GM12873 (cell line): ENCODE data around the gene ANKRD33B.

Source experiments
- TF ChIP-seq, protein P1 (sequence below): IDR thresholded peaks from 2 replicates; pipeline ENCODE4 v1.5.1; 2012; ENCODE audit warnings: low read depth, mild to moderate bottlenecking, moderate library complexity, low read length, control low read depth; ENCODE audit not compliant: insufficient read depth; ENCODE audit errors: missing control alignments

The ANKRD33B gene

DNA sequence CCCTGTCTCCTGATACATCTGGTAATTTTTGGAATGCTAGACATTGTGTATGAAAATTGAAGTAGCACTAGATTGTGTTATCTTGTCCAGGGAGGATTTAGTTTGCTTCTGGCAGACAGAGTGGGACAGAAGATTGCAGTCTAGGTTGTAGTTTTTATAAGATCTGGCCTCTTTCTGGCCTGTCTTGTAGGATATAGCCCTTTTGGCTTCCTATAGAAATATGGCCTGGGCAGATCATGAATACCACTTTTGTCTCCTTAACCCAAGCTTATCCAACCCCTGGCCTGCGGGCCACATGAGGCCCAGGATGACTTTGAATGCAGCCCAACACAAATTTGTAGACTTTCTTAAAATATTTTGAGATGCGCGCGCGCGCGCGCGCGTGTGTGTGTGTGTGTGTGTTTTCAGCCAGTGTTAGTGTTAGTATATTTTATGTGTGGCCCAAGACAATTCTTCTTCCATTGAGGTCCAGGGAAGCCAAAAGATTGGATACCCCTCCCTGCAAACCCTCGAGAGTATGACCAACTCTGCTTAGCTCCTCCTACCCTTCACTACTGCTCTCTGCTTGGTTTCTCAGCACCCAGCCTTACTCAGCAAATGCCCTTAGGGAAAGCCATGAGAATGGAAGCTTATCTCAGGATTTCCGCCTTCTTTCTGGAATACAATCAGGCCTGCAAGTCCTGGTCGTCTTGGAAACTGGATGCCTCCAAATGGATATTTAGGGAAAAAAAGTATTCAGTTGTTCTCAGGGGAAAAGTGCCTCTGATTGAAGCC lies 26.5 kb downstream of the ANKRD33B start:
- TF ChIP-seq, protein P1, sequence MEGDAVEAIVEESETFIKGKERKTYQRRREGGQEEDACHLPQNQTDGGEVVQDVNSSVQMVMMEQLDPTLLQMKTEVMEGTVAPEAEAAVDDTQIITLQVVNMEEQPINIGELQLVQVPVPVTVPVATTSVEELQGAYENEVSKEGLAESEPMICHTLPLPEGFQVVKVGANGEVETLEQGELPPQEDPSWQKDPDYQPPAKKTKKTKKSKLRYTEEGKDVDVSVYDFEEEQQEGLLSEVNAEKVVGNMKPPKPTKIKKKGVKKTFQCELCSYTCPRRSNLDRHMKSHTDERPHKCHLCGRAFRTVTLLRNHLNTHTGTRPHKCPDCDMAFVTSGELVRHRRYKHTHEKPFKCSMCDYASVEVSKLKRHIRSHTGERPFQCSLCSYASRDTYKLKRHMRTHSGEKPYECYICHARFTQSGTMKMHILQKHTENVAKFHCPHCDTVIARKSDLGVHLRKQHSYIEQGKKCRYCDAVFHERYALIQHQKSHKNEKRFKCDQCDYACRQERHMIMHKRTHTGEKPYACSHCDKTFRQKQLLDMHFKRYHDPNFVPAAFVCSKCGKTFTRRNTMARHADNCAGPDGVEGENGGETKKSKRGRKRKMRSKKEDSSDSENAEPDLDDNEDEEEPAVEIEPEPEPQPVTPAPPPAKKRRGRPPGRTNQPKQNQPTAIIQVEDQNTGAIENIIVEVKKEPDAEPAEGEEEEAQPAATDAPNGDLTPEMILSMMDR, result no peak

DNA sequence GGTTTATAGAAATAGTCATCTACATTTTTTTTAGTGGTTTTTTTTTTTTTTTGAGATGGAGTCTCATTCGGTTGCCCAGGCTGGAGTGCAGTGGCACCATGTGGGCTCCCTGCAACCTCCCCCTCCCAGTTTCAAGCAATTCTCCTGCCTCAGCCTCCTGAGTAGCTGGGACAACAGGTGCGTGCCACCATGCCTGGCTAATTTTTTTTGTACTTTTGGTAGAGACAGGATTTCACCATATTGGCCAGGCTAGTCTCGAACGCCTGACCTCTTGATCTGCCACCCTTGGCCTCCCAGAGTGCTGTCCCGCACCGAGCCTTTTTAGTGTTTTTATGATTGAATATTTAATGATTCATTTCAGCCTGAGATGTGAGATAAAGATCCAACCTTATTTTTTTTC lies 27.3 kb downstream of the ANKRD33B start:
- TF ChIP-seq, protein P1, result no peak

DNA sequence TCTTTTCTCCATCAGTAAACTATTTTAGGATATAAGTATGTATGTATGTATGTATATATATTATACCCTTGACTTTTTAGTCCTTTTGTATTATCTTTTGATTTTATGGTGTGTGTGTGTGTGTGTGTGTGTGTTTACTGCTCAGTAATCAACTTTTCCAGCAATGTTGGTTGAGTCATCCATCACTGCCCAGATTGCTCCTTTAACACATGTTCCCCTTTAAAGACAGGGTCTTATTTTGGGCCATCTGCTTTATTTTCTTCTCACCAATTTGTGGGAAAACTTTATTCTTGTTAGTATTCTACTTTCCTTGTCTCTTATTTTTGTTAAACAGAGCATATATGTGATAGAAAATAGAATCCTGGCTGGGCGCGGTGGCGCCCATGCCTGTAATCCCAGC lies 28.1 kb downstream of the ANKRD33B start:
- TF ChIP-seq, protein P1, result no peak

DNA sequence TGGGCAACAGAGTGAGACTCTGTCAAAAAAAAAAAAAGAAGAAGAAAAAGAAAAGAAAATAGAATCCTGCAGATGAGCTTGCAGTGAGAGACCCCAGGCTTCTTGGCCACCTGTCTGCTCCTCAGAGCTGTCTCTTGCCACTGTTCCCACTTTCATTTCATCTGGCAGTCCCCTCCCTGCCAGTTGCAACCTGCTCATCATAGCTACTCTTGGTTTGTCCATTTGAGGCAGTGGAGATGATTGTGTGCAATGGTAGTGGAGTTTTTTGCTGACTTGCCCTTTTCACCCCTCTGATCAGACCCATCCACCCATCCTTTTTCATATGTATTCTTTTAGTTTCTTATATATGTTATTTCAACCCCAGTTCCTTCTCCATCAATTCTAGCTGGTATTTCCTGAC lies 28.7 kb downstream of the ANKRD33B start:
- TF ChIP-seq, protein P1, result peak; percentile 1

DNA sequence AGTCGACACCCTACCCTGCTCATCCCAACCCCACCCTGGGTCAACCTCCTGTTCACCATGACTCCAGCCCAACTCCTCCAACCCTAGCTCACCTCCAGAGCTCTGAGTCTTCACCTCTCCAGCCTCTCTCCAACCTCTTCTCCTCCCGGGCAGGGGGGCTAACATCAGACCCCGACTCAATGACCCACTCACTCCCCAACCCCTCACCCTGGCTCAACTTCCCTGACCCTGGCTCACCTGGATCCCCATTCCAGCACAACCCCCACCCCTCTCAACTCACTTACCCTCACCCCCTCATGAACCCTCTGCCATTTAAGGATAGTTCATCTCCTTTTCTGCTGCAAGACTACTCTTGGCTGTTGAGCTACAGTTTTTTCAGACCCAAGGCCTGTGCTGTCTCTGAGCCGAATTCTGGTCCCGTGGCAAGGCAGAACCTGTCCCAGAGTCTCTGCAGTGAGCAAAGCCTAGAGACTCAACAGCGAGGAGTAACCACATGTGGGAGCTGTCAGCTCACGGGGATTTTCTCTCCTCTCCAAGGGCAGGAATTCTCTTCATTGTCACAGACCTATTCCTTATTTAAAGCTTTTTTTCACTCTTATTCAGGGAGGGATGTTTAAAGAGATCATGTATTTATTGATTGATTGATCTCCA lies 29.8 kb downstream of the ANKRD33B start:
- TF ChIP-seq, protein P1, result no peak

DNA sequence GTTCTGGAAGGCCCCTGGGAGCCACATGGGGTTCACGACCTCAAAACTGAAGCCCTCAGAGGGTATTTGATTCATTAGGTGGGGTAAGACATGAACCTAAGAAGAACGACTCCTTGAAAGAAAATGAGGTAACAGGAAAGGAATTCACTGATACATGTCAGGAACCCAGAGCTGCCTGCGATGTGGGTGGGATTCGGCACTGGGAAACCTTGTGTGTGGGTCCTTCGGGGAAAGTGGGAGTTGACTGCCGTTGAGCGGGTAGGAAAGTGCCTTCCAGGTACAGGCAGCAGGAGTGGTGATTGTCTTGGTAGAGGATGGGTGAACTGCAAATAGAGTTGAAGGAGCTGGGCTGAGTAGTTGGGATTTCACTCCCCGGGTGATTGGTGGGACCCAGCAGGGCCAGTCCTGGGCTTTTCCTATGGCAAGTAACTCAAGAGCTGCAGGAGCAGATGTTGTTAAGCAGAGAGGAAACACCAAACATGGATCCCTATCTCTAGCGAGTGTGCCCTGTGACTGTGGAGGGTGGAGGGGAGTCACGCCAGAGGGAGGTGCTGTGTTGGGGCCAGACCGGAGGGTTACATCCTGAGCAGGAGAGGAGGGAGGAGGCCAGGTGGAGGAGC lies 30.8 kb downstream of the ANKRD33B start:
- TF ChIP-seq, protein P1, result no peak

DNA sequence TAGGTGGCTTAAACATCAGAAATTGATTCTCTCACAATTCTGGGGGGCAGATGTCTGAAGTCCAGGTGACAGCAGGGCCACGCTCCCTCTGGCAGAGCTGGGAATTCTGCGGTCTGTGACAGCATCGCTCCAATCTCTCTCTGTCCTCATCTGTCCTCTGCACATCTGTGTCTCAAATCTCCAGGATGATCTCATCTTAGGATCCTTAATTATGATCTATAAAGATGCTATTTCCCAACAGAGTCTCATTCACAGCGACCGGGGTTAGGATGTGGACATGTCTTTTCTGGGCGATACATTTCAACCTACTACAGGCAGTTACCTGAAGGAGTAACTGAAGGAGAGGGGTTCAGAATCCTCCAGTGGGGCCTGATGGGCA lies 31.4 kb downstream of the ANKRD33B start:
- TF ChIP-seq, protein P1, result no peak
